Heart left ventricle (tissue), 13 donors: ENCODE results near the gene PTGDR2.

Source experiments
- CTCF ChIP-seq, 12 donors: fragments of 200-600 bp; sonication (generic) in 4 of 12; IDR thresholded peaks; one replicate each; pipeline versions ENCODE4 v1.5.0 to v1.8.0; 2018 to 2022; ENCODE audit warnings: antibody characterized with exemption in 12 of 12, mild to moderate bottlenecking in 5 of 12
- POLR2A ChIP-seq, 2 donors: fragments of 450-650 bp; IDR thresholded peaks; one replicate each; pipeline ENCODE4 v1.6.1; 2017; ENCODE audit warnings: antibody characterized with exemption in 2 of 2, mild to moderate bottlenecking in 2 of 2, moderate library complexity in 2 of 2
- donor health status: ischemic (EF 13 %, LVEDD 7.1; RV severe dilation, severe dysfunction).
- donor health status: DM: no; HTN: yes; CAD: no.
- donor health status: DM: no; HTN: no; CAD: no.
- donor health status: ischemic (EF 25% LVEDD 6.9; RV normal size, moderate dysfunction).
- donor health status: ischemic (EF 25% LVEDD 5.7; RV mildly dilated, moderate dysfunction).
- donor health status: ischemic (EF 35%, LVEDD 5.7; RV mildly dilated, moderate dysfunction).
- donor health status: nonischemic (EF 11% LVEDD 7.7; RV severe dilation, severe dysfunction).
- donor health status: DM: yes; HTN: yes; CAD: no.
- donor health status: PGD.
- donor health status: ischemic (EF 29% LVEDD 5.4; RV normal size, mild dysfunction).
- donor health status: nonischemic (EF 23%, LVEDD 6.1; RV moderate dilation, normal function).

- TF ChIP-seq CTCF (IDR thresholded peaks at IDR 0.05) = no peak
- no peak for TF ChIP-seq POLR2A (IDR thresholded peaks at IDR 0.05)
These were observed 11.4 kb upstream of the PTGDR2 start, which contains the start of gene ZP1 for GRCh38 chr11:60866911-60867870.
